ENCODE data around the gene WRNIP1. TPM values are rescaled to one million over a fixed set of nuclear protein-coding genes. Genes with fewer than 3 reads are reported as not detected.

WRNIP1 gene
- total RNA-seq, 1 experiment from 2014 or later: 36.3 TPM

GRCh38 chr6:2784930-2785329, 19.7 kb downstream of the WRNIP1 start:
- DNase-seq (ENCODE audit: low spot score) (no peak), ATAC-seq (no peak)
- no peak for TF ChIP-seq CREB1 (CRISPR knock-in tag; IDR thresholded peaks at IDR 0.05)
- no peak for TF ChIP-seq TEAD1 (CRISPR knock-in tag; IDR thresholded peaks at IDR 0.05)
- TF ChIP-seq FOXP1 (CRISPR knock-in tag; IDR thresholded peaks at IDR 0.05; ENCODE audit: borderline replicate concordance): no peak
- no peak for TF ChIP-seq FOXK1 (CRISPR knock-in tag; IDR thresholded peaks at IDR 0.05)
- TF ChIP-seq ZNF219 (CRISPR knock-in tag; IDR thresholded peaks at IDR 0.05; ENCODE audit: borderline replicate concordance): no peak
- TF ChIP-seq IRF2 (CRISPR knock-in tag; IDR thresholded peaks at IDR 0.05; ENCODE audit: borderline replicate concordance, low read depth): no peak
- TF ChIP-seq ATF1 (CRISPR knock-in tag; IDR thresholded peaks at IDR 0.05): no peak
- TF ChIP-seq NR2C2 (CRISPR knock-in tag; IDR thresholded peaks at IDR 0.05): no peak
- TF ChIP-seq SMAD4 (CRISPR knock-in tag; IDR thresholded peaks at IDR 0.05): no peak
- TF ChIP-seq CBFB (CRISPR knock-in tag; IDR thresholded peaks at IDR 0.05; ENCODE audit: low read depth): no peak
- TF ChIP-seq SMAD3 (CRISPR knock-in tag; IDR thresholded peaks at IDR 0.05; ENCODE audit: borderline replicate concordance): no peak
- no peak for TF ChIP-seq IRF1 (CRISPR knock-in tag; IDR thresholded peaks at IDR 0.05)
- TF ChIP-seq, protein P1, sequence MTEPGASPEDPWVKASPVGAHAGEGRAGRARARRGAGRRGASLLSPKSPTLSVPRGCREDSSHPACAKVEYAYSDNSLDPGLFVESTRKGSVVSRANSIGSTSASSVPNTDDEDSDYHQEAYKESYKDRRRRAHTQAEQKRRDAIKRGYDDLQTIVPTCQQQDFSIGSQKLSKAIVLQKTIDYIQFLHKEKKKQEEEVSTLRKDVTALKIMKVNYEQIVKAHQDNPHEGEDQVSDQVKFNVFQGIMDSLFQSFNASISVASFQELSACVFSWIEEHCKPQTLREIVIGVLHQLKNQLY (CRISPR knock-in tag; IDR thresholded peaks at IDR 0.05): no peak
- TF ChIP-seq ZNF532 (CRISPR knock-in tag; IDR thresholded peaks at IDR 0.05; ENCODE audit: borderline replicate concordance): no peak
- TF ChIP-seq MXD4 (CRISPR knock-in tag; IDR thresholded peaks at IDR 0.05; ENCODE audit: borderline replicate concordance): no peak
- no peak for TF ChIP-seq CDX4 (CRISPR knock-in tag; IDR thresholded peaks at IDR 0.05; ENCODE audit: borderline replicate concordance)
- no peak for TF ChIP-seq PRRX2 (CRISPR knock-in tag; IDR thresholded peaks at IDR 0.05)
- no peak for TF ChIP-seq USF2 (CRISPR knock-in tag; IDR thresholded peaks at IDR 0.05)
- TF ChIP-seq FOXJ3 (CRISPR knock-in tag; IDR thresholded peaks at IDR 0.05; ENCODE audit: borderline replicate concordance): no peak
- H3K4me3 Mint-ChIP-seq: no peak overlapping the region
- peaks cover 40% of the 10 kb centered on the region for H3K36me3 Mint-ChIP-seq
- 0 out of 2 replicates have a peak overlapping the region, but pooled peaks have one; percentile 29 for H3K27ac Mint-ChIP-seq
- POLR2A ChIA-PET: no interaction called here
- no peaks in the 10 kb centered on the region for H3K27me3 Mint-ChIP-seq (ENCODE audit: low read depth)
- H3K9me3 Mint-ChIP-seq: no peaks in the 10 kb centered on the region
- CTCF ChIA-PET: interaction anchor here (1.1 kb wide), 1 partner anchor 146 kb away, joined by 3 read pairs; no protein-coding TSS in a partner anchor
- H3K4me1 Mint-ChIP-seq: peaks cover 5% of the 10 kb centered on the region

- ATAC-seq: no peak
- no peaks in the 10 kb centered on the region for H3K27me3 Mint-ChIP-seq (ENCODE audit: low read depth)
- no peaks in the 10 kb centered on the region for H3K9me3 Mint-ChIP-seq
- DNase-seq (ENCODE audit: low spot score): no peak
- CTCF ChIA-PET: no interaction called here
- no peak overlapping the region for H3K4me3 Mint-ChIP-seq
- H3K27ac Mint-ChIP-seq: 0 out of 2 replicates have a peak overlapping the region, but pooled peaks have one; percentile 57
- H3K4me1 Mint-ChIP-seq: peaks cover 16% of the 10 kb centered on the region
- peaks cover 26% of the 10 kb centered on the region for H3K36me3 Mint-ChIP-seq
- POLR2A ChIA-PET: no interaction called here
- no peak for TF ChIP-seq AR (CRISPR knock-in tag; IDR thresholded peaks at IDR 0.05)
- no peak for TF ChIP-seq E2F1 (CRISPR knock-in tag; IDR thresholded peaks at IDR 0.05)
- TF ChIP-seq RELA (CRISPR knock-in tag; IDR thresholded peaks at IDR 0.05; ENCODE audit: borderline replicate concordance): no peak
- TF ChIP-seq HMGA2 (CRISPR knock-in tag; IDR thresholded peaks at IDR 0.05): no peak
- no peak for TF ChIP-seq CBFB (CRISPR knock-in tag; IDR thresholded peaks at IDR 0.05; ENCODE audit: low read depth)
- no peak for TF ChIP-seq USF2 (CRISPR knock-in tag; IDR thresholded peaks at IDR 0.05)
Observed at GRCh38 chr6:2786269-2786668, 21.1 kb downstream of the WRNIP1 start.

Measured in WTC11 (cell line).